ENCODE results near the gene VASP.

The VASP gene

DNA sequence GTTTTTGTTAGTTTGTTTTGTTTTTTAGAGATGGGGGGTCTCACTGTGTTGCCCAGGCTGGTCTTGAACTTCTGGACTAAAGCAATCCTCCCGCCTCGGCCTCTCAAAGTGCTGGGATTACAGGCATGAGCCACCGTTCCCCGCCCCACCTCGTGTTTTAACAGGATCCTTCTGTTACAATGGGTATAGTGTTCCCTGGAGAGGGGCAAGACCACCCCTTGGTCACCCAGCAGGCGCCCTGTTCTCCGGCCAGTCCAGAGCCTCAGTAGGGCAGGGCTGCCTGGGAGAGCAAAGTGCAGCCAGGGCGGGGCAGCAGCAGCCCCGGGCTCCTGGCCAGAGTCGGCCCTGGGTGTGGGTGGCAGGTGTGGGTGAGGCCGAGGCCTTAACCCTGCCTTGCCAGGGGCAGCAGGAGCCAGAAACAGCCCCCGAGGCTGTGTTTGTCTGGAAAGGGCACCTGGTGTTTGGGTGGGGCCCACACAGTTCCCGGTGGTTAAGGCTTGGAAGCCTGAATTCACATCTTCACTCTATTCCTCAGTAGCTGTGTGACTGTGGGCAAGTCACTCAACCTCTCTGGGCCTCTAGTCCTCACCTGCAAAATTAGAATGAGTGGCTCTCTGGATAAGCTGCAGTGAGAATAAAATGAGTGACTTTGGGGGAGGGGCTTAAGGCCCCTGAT is 7.2 kb downstream of the VASP start:
- no peak for DNase-seq

DNA sequence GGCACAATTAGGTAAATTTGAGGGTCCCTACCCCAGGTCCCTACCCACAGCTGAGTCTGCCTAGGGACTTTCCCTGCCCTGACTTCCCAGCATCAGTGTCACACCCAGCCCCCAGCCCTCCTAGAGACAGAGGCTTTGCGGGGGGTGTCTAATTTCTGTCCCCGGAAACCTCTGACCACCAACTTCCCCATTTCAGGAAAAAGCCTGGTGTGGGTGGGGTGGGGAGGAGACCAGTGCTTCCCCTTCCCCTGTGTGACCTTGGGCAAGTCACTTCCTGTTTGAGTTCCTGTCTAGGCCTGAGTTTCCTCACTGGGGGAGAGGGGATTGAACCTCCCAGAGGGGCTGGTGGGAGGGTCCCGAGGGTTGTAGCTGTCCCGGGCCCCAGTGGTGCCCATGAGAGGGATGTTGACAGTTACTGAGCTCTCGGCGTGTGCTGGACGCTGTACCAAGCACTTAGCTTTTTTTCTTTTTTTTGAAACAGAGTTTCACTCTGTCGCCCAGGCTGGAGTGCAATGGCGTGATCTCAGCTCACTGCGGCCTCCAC is 7.9 kb downstream of the VASP start:
- peak in 15 of 56 donors; percentile 7 to 56 (median 18) for DNase-seq

DNA sequence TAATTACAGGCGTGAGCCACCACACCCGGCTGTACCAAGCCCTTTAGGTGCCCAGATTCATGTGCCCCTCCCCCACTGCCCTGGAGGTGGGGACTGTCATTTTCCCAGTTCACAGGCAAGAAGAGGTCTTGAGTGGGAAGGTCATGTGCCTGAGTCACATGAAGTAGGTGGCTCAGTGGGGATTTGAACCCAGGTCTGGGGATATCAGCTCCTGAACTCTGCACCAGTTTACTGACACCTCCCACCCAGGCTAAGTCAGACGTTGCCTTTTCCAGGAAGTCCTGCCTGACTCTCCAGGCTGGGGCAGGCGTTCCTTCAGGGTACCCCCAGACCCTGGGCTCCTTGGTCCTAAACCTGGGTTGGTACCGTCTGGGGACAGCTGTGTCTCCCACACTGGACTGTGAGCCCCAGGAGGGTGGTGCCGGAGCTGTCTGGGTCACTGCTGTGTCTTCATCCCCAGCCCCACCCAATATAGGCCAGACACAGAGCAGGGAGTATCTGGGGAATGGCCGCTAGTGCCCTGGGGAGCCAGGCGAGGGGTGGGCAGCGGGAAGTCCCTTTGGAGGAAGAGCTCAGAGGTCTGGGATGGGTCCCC is 8.6 kb downstream of the VASP start:
- DNase-seq = no peak

DNA sequence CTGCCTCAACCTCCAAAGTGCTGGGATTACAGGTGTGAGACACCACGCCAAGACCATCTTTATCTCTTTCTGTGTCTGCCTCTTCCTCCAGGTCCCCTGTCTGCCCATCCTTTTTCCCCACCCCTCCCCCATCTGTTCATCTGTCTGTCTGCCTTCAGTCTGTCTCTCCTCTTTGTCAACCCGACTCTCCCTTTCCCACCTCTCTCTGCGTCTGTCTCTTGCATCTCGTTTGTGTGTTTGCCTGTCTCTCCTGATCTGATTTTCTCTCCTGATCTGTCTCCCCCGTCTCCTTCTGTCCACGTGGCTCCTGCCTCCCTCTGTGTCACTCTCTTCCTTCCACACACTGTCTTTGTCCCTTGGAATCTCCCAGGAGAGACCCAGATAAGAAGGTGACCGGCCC is 10.0 kb downstream of the VASP start:
- no peak for DNase-seq

DNA sequence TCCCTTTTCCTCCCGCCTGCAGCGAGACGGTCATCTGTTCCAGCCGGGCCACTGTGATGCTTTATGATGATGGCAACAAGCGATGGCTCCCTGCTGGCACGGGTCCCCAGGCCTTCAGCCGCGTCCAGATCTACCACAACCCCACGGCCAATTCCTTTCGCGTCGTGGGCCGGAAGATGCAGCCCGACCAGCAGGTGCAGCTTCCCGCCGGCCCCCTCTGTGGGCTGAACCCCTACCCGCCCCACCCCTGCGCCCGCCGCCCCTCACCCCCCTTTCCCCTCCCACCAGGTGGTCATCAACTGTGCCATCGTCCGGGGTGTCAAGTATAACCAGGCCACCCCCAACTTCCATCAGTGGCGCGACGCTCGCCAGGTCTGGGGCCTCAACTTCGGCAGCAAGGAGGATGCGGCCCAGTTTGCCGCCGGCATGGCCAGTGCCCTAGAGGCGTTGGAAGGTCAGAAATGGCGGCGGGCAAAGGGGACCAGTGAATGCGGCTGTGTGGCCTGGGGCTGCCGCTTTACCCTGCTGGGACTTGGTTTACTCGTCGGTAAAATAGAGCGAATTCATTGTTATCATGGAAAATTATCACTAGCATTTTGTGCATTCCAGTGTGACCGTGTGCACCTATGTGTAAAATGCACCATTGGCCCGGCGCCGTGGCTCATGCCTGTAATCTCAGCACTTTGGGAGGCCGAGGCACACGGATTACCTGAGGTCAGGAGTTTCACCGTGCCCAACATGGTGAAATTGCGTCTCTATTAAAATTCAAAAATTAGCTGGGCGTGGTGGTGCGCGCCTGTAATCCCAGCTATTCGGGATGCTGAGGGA is 10.6 kb downstream of the VASP start:
- DNase-seq = no peak

DNA sequence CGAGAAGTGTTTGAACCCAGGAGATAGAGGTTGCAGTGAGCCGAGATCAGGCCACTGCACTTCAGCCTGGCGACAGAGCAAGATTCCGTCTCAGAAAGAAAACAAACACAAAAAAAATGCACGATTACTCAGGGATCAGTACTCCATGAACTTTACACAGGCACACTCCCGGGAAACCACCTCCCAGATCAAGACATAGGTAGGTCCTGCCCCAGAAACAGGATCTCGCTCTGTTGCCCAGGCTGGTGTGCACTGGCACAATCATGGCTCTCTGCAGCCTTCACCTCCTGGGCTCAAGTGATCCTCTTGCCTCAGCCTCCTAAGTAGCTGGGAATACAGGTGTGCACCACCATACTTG is 11.2 kb downstream of the VASP start:
- no peak for DNase-seq

DNA sequence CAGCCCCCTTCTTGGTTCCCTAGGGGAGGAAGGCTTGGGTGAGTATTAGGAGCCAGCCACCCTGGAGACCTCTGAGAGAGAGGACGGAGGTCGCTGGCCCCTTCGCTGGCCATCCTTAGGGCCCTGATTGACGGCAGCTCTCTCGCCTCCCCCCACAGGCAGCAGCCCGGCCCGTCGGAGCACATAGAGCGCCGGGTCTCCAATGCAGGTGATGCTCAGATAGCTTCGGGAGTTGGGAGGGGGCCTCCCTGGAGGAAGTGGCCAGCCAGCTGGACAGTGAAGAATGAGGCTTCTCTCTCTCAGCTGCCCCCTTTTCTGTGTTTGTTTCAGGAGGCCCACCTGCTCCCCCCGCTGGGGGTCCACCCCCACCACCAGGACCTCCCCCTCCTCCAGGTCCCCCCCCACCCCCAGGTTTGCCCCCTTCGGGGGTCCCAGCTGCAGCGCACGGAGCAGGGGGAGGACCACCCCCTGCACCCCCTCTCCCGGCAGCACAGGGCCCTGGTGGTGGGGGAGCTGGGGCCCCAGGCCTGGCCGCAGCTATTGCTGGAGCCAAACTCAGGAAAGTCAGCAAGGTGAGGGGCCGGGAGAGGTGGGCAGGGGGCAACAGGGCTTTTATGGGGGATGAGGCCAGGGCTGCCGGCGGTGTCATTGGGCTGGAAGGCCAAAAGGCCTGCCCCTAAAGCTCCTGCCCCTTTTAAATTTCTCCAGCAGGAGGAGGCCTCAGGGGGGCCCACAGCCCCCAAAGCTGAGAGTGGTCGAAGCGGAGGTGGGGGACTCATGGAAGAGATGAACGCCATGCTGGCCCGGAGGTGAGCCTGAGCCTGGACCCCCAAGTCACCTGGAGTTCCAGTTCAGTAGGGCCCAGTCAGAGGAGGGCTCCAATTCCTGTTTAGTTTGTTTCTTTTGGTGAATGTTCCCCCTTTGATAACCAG is 15.0 kb downstream of the VASP start:
- DNase-seq = no peak

DNA sequence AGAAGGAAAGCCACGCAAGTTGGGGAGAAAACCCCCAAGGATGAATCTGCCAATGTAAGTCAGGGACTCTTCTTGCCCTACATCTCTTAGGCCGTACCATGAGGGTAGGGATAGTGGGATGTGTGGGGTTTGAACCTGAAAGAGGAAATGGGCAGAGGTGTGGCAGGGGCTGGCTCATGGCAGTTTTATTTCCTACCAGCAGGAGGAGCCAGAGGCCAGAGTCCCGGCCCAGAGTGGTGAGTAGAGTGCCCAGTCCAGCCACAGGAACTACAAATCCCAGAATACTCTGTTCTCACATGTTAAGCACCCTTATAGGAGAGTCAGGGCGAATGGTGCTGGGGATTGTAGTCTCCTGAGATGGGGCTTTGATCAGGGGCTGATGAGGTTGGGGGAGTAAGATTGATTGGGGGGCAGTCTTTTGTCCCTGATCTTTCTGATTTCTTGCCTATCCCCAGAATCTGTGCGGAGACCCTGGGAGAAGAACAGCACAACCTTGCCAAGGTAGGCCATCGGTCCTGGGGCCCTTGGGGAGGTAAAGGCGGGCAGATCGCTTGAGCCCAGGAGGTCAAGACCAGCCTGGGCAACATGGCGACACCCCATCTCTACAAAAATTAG is 16.5 kb downstream of the VASP start:
- DNase-seq = peak in 51 of 56 donors; percentile 8 to 82 (median 60)

DNA sequence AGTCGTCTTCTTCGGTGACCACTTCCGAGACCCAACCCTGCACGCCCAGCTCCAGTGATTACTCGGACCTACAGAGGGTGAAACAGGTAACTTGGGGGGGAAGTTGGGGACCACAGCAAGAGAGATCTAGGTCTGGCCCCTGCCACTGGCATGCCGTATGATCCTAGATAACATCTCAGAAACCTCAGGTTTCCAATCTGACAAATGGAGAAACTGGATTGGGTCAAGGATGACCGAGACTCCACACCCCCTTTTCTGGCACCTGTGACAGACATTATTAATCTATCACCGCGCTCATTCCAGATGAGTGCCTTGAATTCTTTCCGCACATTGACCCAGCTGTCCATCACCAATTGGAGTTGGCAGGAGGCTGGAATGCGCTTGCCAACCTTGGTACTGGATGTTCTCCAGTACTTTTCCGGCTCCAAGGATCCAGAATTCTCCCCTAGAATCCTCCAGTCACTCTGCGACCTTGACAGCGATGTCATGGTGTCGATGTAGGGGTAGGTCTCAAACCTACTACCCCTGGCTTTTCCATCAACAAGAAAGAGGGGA is 17.4 kb downstream of the VASP start:
- DNase-seq = peak in 20 of 56 donors; percentile 4 to 71 (median 26)

DNA sequence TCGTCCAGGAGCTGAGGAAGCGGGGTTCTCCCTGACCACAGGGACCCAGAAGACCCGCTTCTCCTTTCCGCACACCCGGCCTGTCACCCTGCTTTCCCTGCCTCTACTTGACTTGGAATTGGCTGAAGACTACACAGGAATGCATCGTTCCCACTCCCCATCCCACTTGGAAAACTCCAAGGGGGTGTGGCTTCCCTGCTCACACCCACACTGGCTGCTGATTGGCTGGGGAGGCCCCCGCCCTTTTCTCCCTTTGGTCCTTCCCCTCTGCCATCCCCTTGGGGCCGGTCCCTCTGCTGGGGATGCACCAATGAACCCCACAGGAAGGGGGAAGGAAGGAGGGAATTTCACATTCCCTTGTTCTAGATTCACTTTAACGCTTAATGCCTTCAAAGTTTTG is 18.9 kb downstream of the VASP start:
- DNase-seq = peak in 49 of 56 donors; percentile 12 to 82 (median 54)

DNA sequence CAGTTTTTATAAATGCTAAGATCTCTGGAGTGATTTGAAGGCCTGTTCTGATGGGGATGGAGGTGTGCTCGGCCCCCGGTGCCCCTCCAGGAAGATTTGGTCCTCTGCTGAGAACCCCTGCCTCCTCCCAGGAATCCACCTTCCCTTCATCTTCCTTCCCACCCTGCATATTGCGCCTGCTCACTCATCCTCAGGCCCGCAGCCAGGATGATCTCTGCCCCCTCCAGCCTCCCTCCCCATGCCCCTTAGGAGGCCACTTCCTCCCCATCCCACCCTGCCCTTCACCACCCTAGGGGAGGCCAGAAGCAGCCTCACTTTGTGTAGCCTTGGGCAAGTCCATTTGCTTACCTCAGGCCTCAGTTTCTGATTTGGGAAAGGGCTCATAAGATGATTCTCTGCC is 19.7 kb downstream of the VASP start:
- DNase-seq = no peak

DNA sequence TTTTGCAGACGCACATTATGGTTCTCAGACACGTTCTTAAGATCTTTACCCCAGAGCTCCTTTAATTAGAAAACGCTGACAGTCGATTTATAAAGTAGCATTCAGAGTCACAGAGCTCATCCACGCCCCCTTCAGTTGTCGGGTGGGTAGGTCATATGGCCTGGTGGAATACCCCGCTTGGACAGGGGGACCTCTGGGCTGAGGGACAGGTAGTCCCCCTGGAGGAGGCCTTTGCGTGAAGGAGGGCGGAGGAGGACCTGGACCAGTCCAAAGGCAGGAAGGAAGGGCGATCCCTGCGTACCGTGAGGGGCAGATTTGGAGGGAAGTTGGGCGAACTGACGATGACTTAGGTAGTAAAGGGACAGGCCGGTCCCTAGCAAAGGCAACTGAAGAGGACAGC is 20.5 kb downstream of the VASP start:
- peak in 1 of 56 donors; percentile 28 for DNase-seq

DNA sequence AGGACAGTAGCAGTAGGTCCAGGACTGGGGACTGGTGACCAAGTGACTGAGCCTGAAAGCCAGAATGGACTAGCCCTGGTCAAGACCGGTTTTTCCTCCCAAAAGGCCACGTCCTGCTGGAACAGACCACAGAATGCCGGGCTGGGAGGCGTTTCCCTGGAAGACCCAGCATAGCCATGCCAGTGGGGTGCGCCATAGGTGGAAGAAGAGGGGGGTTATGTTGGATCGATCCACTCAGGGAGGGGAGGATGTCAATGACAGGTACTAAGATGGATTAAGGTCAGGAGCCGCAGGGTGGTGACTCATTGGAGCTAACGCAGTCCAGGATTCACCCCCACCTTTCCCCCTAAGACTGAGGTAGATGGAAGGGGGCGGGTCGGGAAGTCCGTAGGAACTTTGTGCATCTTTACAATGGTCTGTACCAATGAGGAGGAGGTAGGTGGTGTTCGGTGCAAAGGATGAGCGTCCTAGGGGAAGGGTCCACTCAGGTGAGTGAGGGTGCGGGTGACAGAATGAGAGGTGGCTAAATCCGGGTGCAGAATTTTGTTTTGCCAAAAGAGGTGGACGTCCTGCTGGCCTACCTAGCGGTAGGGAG is 21.0 kb downstream of the VASP start:
- peak in 15 of 56 donors; percentile 8 to 73 (median 39) for DNase-seq

DNA sequence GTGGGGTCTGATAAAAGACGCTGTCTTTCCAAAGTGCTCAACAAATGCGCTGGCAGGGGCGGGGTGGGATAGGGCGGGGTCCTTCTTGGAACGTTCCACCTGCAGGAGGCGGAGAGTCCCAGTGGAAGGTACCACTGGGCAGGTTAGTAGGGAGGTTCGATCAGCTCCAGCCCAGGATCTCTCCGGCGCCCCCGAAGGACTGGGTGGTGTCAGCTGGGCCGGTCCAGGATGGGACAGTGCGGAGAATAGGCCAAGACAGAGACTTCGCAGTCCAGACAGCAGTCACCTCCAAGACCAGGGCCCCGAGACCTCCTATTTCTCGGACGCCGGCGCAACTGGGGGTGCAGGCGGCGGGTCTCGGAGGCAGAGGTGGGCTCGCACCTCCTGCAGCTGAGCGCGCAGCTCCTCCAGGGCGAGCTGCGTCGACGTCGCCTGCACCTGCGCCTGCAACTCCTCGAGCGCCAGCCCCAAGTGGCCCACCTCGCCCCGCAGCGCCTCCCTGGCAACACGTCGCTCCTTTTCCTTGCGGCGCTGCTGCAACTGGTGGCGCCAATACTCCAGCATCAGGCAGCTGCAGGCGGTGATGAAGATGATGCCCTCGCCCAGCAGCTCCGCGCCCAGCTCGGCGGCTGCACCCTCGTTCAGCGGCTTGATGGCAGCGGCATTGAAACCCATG is 21.6 kb downstream of the VASP start:
- peak in 44 of 56 donors; percentile 16 to 87 (median 68) for DNase-seq

DNA sequence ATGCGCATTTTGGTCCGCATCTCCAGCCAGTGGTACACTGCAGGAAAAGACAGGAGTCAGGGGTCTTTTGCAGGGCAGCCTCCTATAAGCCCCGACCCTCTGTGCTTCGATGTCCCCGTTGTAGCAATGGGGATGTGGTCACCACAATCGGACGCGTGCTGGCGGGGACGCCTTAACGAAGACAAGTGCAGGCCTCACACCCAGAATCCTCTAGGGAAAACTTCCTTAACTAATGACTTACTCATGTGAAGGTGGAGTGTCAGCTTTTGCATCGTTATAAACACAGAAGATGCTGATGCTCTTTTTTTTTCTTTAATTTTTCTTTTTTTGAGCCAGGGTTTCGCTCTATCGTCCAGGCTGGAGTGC is 22.1 kb downstream of the VASP start:
- DNase-seq = no peak

DNA sequence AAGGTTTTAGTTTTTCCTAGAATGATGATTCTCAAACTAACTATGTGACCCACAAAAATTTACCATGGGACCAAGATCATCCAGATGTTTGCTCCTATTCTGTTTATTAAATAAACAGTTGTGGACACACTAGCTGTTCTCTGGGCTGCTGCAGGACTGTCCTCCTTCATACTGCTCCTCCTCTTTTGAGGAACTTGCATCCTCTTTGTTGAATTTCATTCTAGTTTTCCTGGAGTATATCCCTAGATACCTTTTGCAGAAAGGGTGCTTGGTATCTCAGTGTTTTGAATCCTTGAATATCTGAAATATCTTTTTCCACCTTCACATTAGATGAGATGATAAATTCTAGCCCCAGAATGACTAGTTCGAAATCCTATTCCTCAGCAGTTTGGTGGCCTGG is 24.1 kb downstream of the VASP start:
- DNase-seq = no peak

DNA sequence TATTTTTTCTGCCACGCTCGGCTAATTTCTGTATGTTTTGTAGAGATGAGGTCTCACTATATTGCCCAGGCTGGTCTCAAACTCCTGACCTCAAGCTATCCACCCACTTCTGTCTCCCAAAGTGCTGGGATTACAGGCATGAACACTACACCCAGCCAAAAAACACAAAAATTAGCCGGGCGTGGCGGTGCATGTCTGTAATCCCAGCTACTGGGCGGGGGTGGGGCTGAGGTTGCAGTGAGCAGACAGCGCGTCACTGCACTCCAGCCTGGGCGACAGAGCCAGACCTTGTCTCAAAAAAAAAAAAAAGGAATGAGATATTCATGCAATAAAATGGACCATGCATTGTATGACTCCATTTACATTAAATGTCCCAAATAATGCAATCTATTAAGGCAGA is 32.2 kb downstream of the VASP start:
- DNase-seq = no peak

DNA sequence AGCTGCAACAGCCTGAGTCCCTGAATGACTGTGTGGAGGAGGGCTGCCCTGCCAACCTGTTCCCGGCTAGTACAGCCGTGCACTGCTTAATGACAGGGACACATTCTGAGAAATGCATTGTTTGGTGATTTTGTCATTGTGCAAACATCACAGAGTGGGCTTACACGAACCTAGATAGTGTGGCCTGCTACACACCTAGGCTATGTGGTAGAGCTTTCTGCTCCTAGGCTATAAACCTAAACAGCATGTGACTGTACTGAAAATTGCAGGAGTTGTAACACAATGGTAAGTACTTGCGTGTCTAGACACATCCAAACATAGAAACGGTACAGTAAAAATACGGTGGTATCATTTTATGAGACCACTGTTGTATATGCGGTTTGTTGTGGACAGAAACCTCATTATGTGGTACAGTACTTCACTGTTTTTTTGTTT is 35.0 kb downstream of the VASP start:
- no peak for DNase-seq

DNA sequence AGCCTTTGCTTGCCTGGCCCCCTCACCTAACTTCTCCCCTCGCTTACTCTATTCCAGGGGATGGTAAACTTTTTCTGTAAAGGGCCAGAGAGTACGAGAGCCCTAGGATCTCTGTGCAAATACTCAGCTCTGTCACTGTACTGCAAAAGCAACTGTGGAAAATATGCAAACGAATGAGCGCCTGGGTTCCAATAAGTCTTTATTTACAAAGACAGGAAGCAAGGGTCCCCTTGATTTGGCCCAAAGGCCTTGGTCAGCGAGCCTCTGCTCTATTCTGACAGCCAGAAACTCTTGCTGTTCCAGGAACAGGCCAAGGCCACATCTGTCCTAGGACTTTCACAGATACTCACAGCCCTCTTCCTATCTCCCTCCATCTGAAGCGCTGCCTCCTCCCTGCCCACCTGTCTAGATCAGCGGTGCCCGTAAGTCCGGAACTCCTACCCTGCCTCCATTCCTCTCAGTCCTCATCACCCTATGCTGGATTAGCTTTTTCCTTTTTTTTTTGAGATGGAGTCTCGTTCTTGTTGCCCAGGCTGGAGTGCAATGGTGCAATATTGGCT is 40.0 kb downstream of the VASP start:
- DNase-seq = no peak
